Measurements from ENCODE around the gene NEGR1.

NEGR1 gene

DNA sequence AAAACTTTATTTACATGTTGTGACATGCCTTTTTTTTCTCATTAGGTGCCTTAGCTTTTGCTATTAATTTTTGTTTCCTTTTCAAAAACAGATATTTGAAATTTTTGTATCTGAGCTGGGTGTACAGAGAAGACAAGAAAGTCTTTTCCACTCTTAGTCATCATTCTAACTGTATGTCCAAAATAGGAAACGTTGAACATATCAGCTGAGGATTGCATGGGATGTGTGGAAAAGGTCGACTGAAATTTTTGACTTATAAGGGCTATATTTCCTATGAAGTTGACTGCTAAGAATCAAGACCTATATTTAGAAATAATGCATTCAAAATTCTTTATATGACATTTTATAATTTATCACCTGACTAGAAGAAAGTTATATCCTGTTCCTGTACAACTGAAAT lies 931.5 kb downstream of the NEGR1 start:
- no peak overlapping the region for H3K4me3 ChIP-seq (ENCODE audit: low read depth, low read length)
- TF ChIP-seq, protein P1, sequence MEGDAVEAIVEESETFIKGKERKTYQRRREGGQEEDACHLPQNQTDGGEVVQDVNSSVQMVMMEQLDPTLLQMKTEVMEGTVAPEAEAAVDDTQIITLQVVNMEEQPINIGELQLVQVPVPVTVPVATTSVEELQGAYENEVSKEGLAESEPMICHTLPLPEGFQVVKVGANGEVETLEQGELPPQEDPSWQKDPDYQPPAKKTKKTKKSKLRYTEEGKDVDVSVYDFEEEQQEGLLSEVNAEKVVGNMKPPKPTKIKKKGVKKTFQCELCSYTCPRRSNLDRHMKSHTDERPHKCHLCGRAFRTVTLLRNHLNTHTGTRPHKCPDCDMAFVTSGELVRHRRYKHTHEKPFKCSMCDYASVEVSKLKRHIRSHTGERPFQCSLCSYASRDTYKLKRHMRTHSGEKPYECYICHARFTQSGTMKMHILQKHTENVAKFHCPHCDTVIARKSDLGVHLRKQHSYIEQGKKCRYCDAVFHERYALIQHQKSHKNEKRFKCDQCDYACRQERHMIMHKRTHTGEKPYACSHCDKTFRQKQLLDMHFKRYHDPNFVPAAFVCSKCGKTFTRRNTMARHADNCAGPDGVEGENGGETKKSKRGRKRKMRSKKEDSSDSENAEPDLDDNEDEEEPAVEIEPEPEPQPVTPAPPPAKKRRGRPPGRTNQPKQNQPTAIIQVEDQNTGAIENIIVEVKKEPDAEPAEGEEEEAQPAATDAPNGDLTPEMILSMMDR (IDR thresholded peaks at IDR 0.05; ENCODE audit: control insufficient read depth, extremely low read depth, insufficient read depth), result no peak
- DNase-seq (ENCODE audit: low read depth), result no peak

DNA sequence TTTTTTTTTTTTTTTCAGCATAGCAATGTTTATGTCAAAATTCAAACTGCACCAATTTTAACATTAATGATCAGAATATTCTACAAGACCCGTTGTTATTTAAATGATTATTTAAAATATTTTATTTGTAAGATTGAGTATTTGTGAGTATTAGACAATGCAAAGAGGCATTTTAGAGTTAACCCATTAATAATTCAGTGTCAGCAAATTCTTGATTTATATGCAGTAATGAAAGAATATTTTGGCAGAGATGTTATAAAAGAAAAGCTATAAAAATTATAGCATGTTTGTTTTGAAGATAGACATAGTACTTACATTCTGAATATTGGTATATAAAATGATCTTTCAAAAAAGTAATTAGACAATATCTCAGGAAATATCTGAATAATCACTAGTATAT lies 932.0 kb downstream of the NEGR1 start:
- TF ChIP-seq, protein P1 (IDR thresholded peaks at IDR 0.05; ENCODE audit: control insufficient read depth, extremely low read depth, insufficient read depth), result no peak
- H3K4me3 ChIP-seq (ENCODE audit: low read depth, low read length), result no peak overlapping the region
- DNase-seq (ENCODE audit: low read depth), result no peak

All from LNCaP clone FGC (cell line).